ENCODE results near the gene TMEM176B.

Gene TMEM176B

DNA sequence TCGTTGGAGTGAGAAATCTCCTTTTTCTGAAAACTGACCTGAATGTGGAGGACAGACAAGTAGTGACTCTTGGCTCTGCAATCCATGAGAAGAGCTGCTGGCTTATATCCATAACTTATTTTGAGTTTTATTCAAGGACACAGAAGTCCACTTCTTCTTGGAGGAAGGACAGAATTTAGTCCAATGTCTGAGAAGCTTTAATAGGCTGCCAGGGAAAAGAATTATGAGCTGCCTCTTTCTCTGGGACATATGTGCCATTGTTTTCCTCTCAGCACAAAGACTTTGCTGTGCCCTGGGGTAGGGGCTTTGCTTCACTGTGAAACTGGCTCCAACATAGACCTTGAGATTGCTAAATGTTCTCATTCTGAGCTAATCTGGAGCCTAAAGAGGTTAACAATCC is 31.7 kb upstream of the TMEM176B start:
- in situ Hi-C loops (cut with MboI; ENCODE audit: low sequenced_read_pairs, unreplicated experiment), result no loop called here
- DNase-seq (ENCODE audit: low spot score), result no peak
- TF ChIP-seq CTCF (IDR thresholded peaks at IDR 0.05; ENCODE audit: borderline replicate concordance, control extremely low read depth, extremely low read depth, insufficient read depth, missing control alignments), result no peak

DNA sequence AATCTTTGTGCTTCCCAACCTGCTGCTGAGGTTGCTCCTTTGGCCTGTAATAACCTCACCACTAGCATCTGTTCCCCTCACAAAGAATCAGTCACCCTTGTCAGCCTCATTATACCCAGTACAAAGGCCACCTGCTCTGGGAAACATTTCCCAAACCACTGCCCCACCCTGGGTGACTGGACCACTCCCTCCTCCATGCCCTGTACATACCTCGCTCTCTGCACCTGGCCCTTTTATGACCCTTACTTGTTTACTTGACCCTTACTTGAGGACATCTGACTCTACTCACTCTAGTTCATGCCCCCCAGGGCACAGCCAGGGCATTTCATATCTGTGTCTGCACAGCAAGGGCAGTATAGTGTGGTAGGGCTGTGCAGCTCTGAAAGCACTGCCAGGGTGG is 30.8 kb upstream of the TMEM176B start:
- no peak for DNase-seq (ENCODE audit: low spot score)
- in situ Hi-C loops (cut with MboI; ENCODE audit: low sequenced_read_pairs, unreplicated experiment), result no loop called here
- no peak for TF ChIP-seq CTCF (IDR thresholded peaks at IDR 0.05; ENCODE audit: borderline replicate concordance, control extremely low read depth, extremely low read depth, insufficient read depth, missing control alignments)

GRCh38 chr7:150829426-150829825 is 29.3 kb upstream of the TMEM176B start:
- no peak for DNase-seq (ENCODE audit: low spot score)
- TF ChIP-seq CTCF (IDR thresholded peaks at IDR 0.05; ENCODE audit: borderline replicate concordance, control extremely low read depth, extremely low read depth, insufficient read depth, missing control alignments), result no peak
- in situ Hi-C loops (cut with MboI; ENCODE audit: low sequenced_read_pairs, unreplicated experiment), result no loop called here

- in situ Hi-C loops (cut with MboI; ENCODE audit: low sequenced_read_pairs, unreplicated experiment), result no loop called here
- no peak for DNase-seq (ENCODE audit: low spot score)
- TF ChIP-seq CTCF (IDR thresholded peaks at IDR 0.05; ENCODE audit: borderline replicate concordance, control extremely low read depth, extremely low read depth, insufficient read depth, missing control alignments), result no peak
Measured at GRCh38 chr7:150828384-150828783, 28.2 kb upstream of the TMEM176B start.

- no peak for DNase-seq (ENCODE audit: low spot score)
- in situ Hi-C loops (cut with MboI; ENCODE audit: low sequenced_read_pairs, unreplicated experiment), result no loop called here
- TF ChIP-seq CTCF (IDR thresholded peaks at IDR 0.05; ENCODE audit: borderline replicate concordance, control extremely low read depth, extremely low read depth, insufficient read depth, missing control alignments), result no peak
Measured at GRCh38 chr7:150826061-150826849, 26.1 kb upstream of the TMEM176B start.

DNA sequence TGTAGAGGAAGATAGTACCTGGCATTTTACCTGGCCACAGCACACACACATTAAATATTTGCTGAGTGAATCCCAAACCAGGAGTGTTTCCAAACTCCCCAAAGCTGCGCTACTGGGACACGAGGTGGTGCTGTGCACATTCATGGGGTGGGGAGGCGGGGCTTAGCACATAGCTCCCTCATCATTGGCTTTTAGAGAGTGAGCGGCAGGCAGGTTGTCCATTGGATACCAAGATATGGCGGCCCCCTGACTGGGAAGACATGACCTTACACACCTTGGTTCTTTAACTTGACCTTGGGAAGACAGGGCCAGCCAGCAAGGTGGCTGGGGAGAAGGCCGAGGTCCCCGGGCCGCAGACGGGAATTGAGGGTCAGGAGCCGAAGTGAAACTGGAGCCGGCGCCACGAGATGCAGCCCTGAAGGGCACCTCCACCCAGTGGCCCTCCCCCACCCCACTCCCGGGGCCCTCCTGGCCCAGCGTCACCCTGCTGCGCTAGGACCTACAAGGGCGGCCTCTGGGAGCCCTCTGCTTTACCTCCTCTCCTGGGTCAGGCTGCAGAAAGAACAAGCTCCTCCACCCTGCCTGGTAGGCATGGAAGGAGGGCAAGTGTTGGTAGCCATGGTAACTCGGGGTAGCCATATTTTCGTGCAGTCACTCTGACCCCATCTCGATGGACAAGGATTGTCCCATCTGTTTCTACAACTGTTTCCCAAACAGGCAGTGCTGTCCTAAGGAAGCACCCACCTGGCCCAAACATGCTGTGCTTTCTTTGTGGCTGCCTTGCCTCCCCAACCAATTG is 24.4 kb upstream of the TMEM176B start:
- no peak for TF ChIP-seq CTCF (IDR thresholded peaks at IDR 0.05; ENCODE audit: borderline replicate concordance, control extremely low read depth, extremely low read depth, insufficient read depth, missing control alignments)
- DNase-seq (ENCODE audit: low spot score), result no peak
- in situ Hi-C loops (cut with MboI; ENCODE audit: low sequenced_read_pairs, unreplicated experiment), result no loop called here

Data from GM13976 (cell line).